Activated gamma-delta T cell treated with Interleukin-2 at 50 U/mL for 16 hours (primary cell): Measurements from ENCODE around the gene RFPL3.
"Not testable (repeated sequence)": the region's sequence is repeated elsewhere in the genome, so short reads cannot be mapped to it uniquely, and the experiment has no call there.

Experiments
- DNase-seq: peaks from one replicate; pipeline ENCODE4 v3.0.0-alpha.2; 2020

Gene RFPL3

GRCh38 chr22:32357567-32357966 lies at the start of gene RFPL3:
TSS of gene RFPL3 (plus strand) at chr22:32357867. CDS start at chr22:32358072, 205 bp downstream.
- not testable (repeated sequence) for DNase-seq

DNA sequence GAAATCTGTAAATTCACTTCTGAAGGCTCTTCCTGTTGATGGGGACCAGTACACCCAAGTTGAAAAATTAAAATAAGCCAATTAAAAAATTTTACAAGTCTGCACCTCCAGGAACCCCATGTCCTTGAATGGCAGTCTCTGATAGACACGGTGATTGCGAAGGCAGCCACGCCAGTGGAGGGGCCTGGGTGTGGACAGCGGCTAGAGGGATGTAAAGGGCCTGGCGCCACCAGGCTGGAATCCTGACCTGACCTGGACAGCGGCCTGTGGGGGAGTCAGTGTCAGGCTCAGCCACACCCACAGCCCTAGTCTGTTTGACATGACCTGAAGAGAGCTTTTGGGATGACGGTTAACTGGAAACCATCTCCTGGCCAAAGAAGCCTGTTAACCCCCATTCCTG lies 49.5 kb upstream of the RFPL3 start:
- no peak for DNase-seq

DNA sequence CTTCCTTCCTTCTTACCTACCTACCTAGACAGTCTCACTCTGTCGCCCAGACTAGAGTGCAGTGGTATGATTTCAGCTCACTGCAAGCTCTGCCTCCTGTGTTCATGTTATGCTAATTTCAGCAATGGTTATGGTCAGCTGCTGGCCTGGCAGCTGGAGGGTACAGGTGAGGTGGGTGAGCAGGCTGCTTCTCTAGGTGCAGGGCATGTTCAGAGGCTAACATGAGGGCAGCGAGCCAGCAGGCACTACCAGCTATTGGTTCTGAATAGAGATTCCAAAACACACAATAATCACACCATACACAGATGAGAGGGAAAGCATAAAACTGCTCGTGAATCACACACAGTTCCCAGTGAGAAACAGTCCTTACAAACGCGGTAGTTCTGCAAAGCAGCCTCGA lies 48.7 kb upstream of the RFPL3 start:
- DNase-seq: no peak

DNA sequence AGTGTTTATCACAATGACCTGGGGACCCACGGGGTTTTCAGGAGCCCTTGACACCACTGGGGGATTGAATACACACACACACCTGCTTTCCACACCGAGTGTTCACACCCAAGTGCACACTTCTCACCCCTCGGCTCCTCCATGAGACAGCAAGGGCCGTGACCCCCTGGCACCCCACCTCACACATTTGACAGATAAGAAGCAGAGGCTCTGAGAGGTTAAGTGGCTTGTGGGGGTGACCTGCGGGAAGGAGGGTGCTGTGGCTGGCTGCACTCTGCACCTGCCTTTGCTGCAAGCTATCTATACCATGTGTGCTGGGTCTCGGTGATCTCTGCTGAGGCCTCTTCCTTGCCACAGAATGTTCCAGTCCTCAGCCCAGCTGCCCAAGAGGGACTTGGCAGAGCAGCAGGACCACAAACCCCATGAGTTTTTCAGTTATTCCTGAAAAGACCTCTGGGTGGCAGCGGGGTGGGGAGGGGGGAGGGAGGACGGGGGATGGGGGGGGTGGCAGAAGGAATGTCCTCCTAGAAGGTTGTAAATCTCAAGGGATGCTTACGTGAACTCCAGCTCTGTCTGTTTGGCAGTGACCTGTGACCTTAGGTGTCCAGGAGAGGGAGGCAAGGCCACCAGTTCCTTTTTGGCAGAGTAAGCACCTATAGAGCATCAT lies 47.9 kb upstream of the RFPL3 start:
- DNase-seq: no peak

GRCh38 chr22:32310777-32311176 lies 46.9 kb upstream of the RFPL3 start:
- no peak for DNase-seq

- no peak for DNase-seq
Observed at GRCh38 chr22:32311551-32312071, 46.1 kb upstream of the RFPL3 start.

- DNase-seq: no peak
Observed at GRCh38 chr22:32312748-32313147, 44.9 kb upstream of the RFPL3 start.

GRCh38 chr22:32313532-32313931 lies 44.1 kb upstream of the RFPL3 start:
- DNase-seq: no peak

DNA sequence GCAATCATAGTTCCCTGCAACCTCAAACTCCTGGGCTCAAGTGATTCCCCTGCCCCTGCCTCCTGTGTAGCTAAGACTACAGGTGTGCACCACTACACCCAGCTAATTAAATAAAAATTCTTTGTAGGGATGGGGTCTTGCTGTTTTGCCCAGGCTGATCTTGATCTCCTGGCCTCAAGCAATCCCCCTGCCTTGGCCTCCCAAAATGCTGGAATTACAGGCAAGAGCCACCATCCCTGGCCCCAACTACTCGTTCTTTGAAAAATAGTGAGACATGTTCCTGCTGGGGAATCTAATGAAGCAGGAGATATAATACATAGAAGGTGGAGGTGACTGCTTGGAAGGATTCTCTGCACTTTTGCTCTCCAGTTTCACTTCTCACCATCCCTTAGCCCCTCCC lies 40.1 kb upstream of the RFPL3 start:
- DNase-seq: no peak

GRCh38 chr22:32318361-32318760 lies 39.3 kb upstream of the RFPL3 start:
- DNase-seq: no peak

GRCh38 chr22:32319861-32320406 lies 37.7 kb upstream of the RFPL3 start:
- no peak for DNase-seq

GRCh38 chr22:32322986-32323385 lies 34.7 kb upstream of the RFPL3 start:
- DNase-seq: no peak

GRCh38 chr22:32323513-32324164 lies 34.0 kb upstream of the RFPL3 start:
- DNase-seq: no peak

- no peak for DNase-seq
Observed at GRCh38 chr22:32324505-32325415, 32.9 kb upstream of the RFPL3 start.

DNA sequence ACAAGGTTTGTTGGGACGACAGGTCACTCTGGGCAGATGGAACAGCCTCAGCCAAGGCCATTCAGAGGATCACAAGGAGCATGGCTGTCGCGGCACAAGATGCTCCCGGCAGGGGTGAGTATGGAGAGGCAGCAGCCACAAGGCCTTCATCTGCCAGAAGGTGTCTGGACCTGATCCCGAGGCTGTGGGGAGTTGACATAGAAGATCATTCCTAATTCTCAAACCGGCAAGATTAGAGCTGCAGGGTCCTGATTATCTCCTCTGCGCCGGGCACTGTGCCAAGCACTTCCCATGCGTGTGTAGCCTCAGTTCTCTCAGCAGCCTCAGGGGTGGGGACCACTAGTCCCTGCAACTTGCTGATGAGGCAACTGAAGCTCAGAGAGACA lies 32.3 kb upstream of the RFPL3 start:
- DNase-seq: no peak

- no peak for DNase-seq
Observed at GRCh38 chr22:32325811-32326237, 31.8 kb upstream of the RFPL3 start.

GRCh38 chr22:32326647-32327046 lies 31.0 kb upstream of the RFPL3 start:
- no peak for DNase-seq

- DNase-seq: no peak
Observed at GRCh38 chr22:32327066-32327465, 30.6 kb upstream of the RFPL3 start.

- no peak for DNase-seq
Observed at GRCh38 chr22:32327596-32328171, 30.0 kb upstream of the RFPL3 start.

- DNase-seq: no peak
Observed at GRCh38 chr22:32328306-32329201, 29.1 kb upstream of the RFPL3 start.

- no peak for DNase-seq
Observed at GRCh38 chr22:32329202-32329645, 28.4 kb upstream of the RFPL3 start.
